HEK293T (cell line): Measurements from ENCODE around the gene ATP9B.

Experiments used
- CTCF ChIA-PET: fragments of 350-600 bp; formaldehyde crosslinking; extraction: SDS; loops from one replicate; lab custom pipeline; 2021; ENCODE audit warnings: antibody characterized with exemption, inconsistent platforms; lab: Yijun Ruan, JAX
- POLR2A ChIA-PET: fragments of 350-600 bp; formaldehyde crosslinking; extraction: SDS; loops from one replicate; lab custom pipeline; 2020; ENCODE audit warnings: antibody characterized with exemption, inconsistent platforms; lab: Yijun Ruan, JAX
- DNase-seq: peaks from one replicate; pipeline ENCODE4 v3.0.0; 2012; ENCODE audit warnings: mixed read lengths; ENCODE audit errors: extremely low spot score
- ARNT ChIP-seq: fragments of 450-650 bp; IDR thresholded peaks from 2 replicates; pipeline ENCODE4 v1.6.1; 2017; ENCODE audit warnings: mild to moderate bottlenecking
- BHLHE40 ChIP-seq: fragments of 450-650 bp; IDR thresholded peaks from 2 replicates; pipeline ENCODE4 v1.6.1; 2016; ENCODE audit warnings: mild to moderate bottlenecking, moderate library complexity, borderline replicate concordance
- CTBP1 ChIP-seq: fragments of 450-650 bp; IDR thresholded peaks from 2 replicates; pipeline ENCODE4 v1.6.1; 2016; ENCODE audit warnings: borderline replicate concordance
- ELF4 ChIP-seq: fragments of 450-650 bp; IDR thresholded peaks from 2 replicates; pipeline ENCODE4 v1.6.1; 2017; ENCODE audit warnings: antibody characterized with exemption
- FOXA1 ChIP-seq: fragments of 450-650 bp; IDR thresholded peaks from 2 replicates; pipeline ENCODE4 v1.6.1; 2016; ENCODE audit warnings: mild to moderate bottlenecking
- FOXK2 ChIP-seq: fragments of 450-650 bp; IDR thresholded peaks from 2 replicates; pipeline ENCODE4 v1.6.1; 2016; ENCODE audit warnings: mild to moderate bottlenecking
- FOXM1 ChIP-seq: fragments of 450-650 bp; IDR thresholded peaks from 2 replicates; pipeline ENCODE4 v1.6.1; 2017; ENCODE audit warnings: mild to moderate bottlenecking, borderline replicate concordance
- HDGF ChIP-seq: fragments of 450-650 bp; IDR thresholded peaks from 2 replicates; pipeline ENCODE4 v1.6.1; 2017; ENCODE audit warnings: antibody characterized with exemption, borderline replicate concordance
- L3MBTL2 ChIP-seq: fragments of 450-650 bp; conservative IDR thresholded peaks from 2 replicates; pipeline ENCODE4 v1.6.1; 2016; ENCODE audit warnings: mild to moderate bottlenecking
- LEF1 ChIP-seq: fragments of 450-650 bp; IDR thresholded peaks from 2 replicates; pipeline ENCODE4 v1.6.1; 2017; ENCODE audit warnings: mild to moderate bottlenecking, borderline replicate concordance
- NFRKB ChIP-seq: fragments of 450-650 bp; IDR thresholded peaks from 2 replicates; pipeline ENCODE4 v1.6.1; 2016; ENCODE audit warnings: mild to moderate bottlenecking, moderate library complexity
- PKNOX1 ChIP-seq: fragments of 450-650 bp; IDR thresholded peaks from 2 replicates; pipeline ENCODE4 v1.6.1; 2016
- SP1 ChIP-seq: fragments of 450-650 bp; IDR thresholded peaks from 2 replicates; pipeline ENCODE4 v1.6.1; 2017
- SUZ12 ChIP-seq: fragments of 450-650 bp; IDR thresholded peaks from 2 replicates; pipeline ENCODE4 v1.6.1; 2016; ENCODE audit warnings: mild to moderate bottlenecking
- TARDBP ChIP-seq: fragments of 450-650 bp; IDR thresholded peaks from 2 replicates; pipeline ENCODE4 v1.6.1; 2016
- ZNF384 ChIP-seq: fragments of 450-650 bp; IDR thresholded peaks from 2 replicates; pipeline ENCODE4 v1.6.1; 2016

Gene ATP9B

GRCh38 chr18:79092874-79093273, 23.7 kb downstream of the ATP9B start:
- no peak for TF ChIP-seq SP1
- TF ChIP-seq PKNOX1, result no peak
- TF ChIP-seq ZNF384, result no peak
- no peak for TF ChIP-seq HDGF
- no peak for TF ChIP-seq FOXM1
- TF ChIP-seq FOXK2, result no peak
- TF ChIP-seq ELF4, result no peak
- TF ChIP-seq BHLHE40, result no peak
- TF ChIP-seq TARDBP, result no peak
- TF ChIP-seq CTBP1, result no peak
- DNase-seq, result no peak
- ChIA-PET POLR2A (no interaction called here), CTCF (no interaction called here)

GRCh38 chr18:79093986-79094385, 24.8 kb downstream of the ATP9B start:
- ChIA-PET CTCF (no interaction called here), POLR2A (no interaction called here)
- TF ChIP-seq ELF4, result no peak
- no peak for DNase-seq

- DNase-seq, result no peak
- POLR2A ChIA-PET, result no interaction called here
- CTCF ChIA-PET, result no interaction called here
- TF ChIP-seq FOXA1 (no peak), SUZ12 (no peak), NFRKB (no peak), L3MBTL2 (no peak), ZNF384 (no peak), FOXM1 (no peak), SP1 (no peak), BHLHE40 (no peak)
Measured at GRCh38 chr18:79095216-79095615, 26.0 kb downstream of the ATP9B start.

- no peak for TF ChIP-seq BHLHE40
- no peak for TF ChIP-seq SUZ12
- no peak for TF ChIP-seq SP1
- no peak for TF ChIP-seq TARDBP
- TF ChIP-seq FOXA1, result no peak
- TF ChIP-seq CTBP1, result no peak
- TF ChIP-seq PKNOX1, result no peak
- POLR2A ChIA-PET, result no interaction called here
- CTCF ChIA-PET, result no interaction called here
- no peak for DNase-seq
Measured at GRCh38 chr18:79100944-79101343, 31.8 kb downstream of the ATP9B start.

GRCh38 chr18:79102886-79103285, 33.7 kb downstream of the ATP9B start:
- ChIA-PET CTCF (no interaction called here), POLR2A (no interaction called here)
- TF ChIP-seq ELF4 (no peak), LEF1 (no peak), FOXM1 (no peak), FOXA1 (no peak), PKNOX1 (no peak)
- DNase-seq, result no peak

- ChIA-PET CTCF (no interaction called here), POLR2A (no interaction called here)
- no peak for DNase-seq
- no peak for TF ChIP-seq FOXK2
- no peak for TF ChIP-seq LEF1
- TF ChIP-seq FOXM1, result no peak
- TF ChIP-seq CTBP1, result no peak
- no peak for TF ChIP-seq FOXA1
- no peak for TF ChIP-seq ELF4
- TF ChIP-seq TARDBP, result no peak
- no peak for TF ChIP-seq SP1
- no peak for TF ChIP-seq L3MBTL2
- no peak for TF ChIP-seq ZNF384
- TF ChIP-seq ARNT, result no peak
- TF ChIP-seq HDGF, result no peak
- no peak for TF ChIP-seq BHLHE40
- no peak for TF ChIP-seq SUZ12
- TF ChIP-seq NFRKB, result no peak
- no peak for TF ChIP-seq PKNOX1
Measured at GRCh38 chr18:79104137-79104536, 34.9 kb downstream of the ATP9B start.

GRCh38 chr18:79105455-79105854, 36.3 kb downstream of the ATP9B start:
- ChIA-PET CTCF (no interaction called here), POLR2A (no interaction called here)
- no peak for DNase-seq

More at GRCh38 chr18:79105455-79105854, 36.3 kb downstream of the ATP9B start:
- TF ChIP-seq L3MBTL2 (no peak), ELF4 (no peak), SP1 (no peak), FOXA1 (no peak), HDGF (no peak), PKNOX1 (no peak), ZNF384 (no peak), CTBP1 (no peak), SUZ12 (no peak), FOXK2 (no peak), FOXM1 (no peak), NFRKB (no peak), ARNT (no peak), TARDBP (no peak), LEF1 (no peak), BHLHE40 (no peak)
